ENCODE measurements around the gene EPAS1.

Gene EPAS1

GRCh38 chr2:46257476-46257875 lies 39.7 kb upstream of the EPAS1 start:
- no peak for DNase-seq (ENCODE audit: low read depth)
- H3K4me3 ChIP-seq (ENCODE audit: low read length) = no peak overlapping the region
- no peak for TF ChIP-seq CTCF (conservative IDR thresholded peaks at IDR 0.05; ENCODE audit: low read depth, low read length)

GRCh38 chr2:46257980-46258379 lies 39.2 kb upstream of the EPAS1 start:
- TF ChIP-seq CTCF (conservative IDR thresholded peaks at IDR 0.05; ENCODE audit: low read depth, low read length) = no peak
- no peak overlapping the region for H3K4me3 ChIP-seq (ENCODE audit: low read length)
- no peak for DNase-seq (ENCODE audit: low read depth)

GRCh38 chr2:46258937-46259776 lies 38.0 kb upstream of the EPAS1 start:
- DNase-seq (ENCODE audit: low read depth) = no peak
- no peak overlapping the region for H3K4me3 ChIP-seq (ENCODE audit: low read length)
- TF ChIP-seq CTCF (conservative IDR thresholded peaks at IDR 0.05; ENCODE audit: low read depth, low read length) = no peak

- TF ChIP-seq CTCF (conservative IDR thresholded peaks at IDR 0.05; ENCODE audit: low read depth, low read length) = no peak
Measured at GRCh38 chr2:46259777-46260168, 37.4 kb upstream of the EPAS1 start.

GRCh38 chr2:46260305-46260704 lies 36.9 kb upstream of the EPAS1 start:
- DNase-seq (ENCODE audit: low read depth) = no peak
- TF ChIP-seq CTCF (conservative IDR thresholded peaks at IDR 0.05; ENCODE audit: low read depth, low read length) = no peak
- no peak overlapping the region for H3K4me3 ChIP-seq (ENCODE audit: low read length)

More at GRCh38 chr2:46259777-46260168, 37.4 kb upstream of the EPAS1 start:
- DNase-seq (ENCODE audit: low read depth) = no peak
- no peak overlapping the region for H3K4me3 ChIP-seq (ENCODE audit: low read length)

GRCh38 chr2:46262248-46262938 lies 34.8 kb upstream of the EPAS1 start:
- DNase-seq (ENCODE audit: low read depth) = no peak
- TF ChIP-seq CTCF (conservative IDR thresholded peaks at IDR 0.05; ENCODE audit: low read depth, low read length) = no peak
- H3K4me3 ChIP-seq (ENCODE audit: low read length) = no peak overlapping the region

- TF ChIP-seq CTCF (conservative IDR thresholded peaks at IDR 0.05; ENCODE audit: low read depth, low read length) = no peak
- DNase-seq (ENCODE audit: low read depth) = no peak
- H3K4me3 ChIP-seq (ENCODE audit: low read length) = no peak overlapping the region
Measured at GRCh38 chr2:46263347-46263746, 33.9 kb upstream of the EPAS1 start.

Data from retinal pigment epithelial cell (primary cell).